Activated gamma-delta T cell treated with Interleukin-2 at 50 U/mL for 16 hours (primary cell): ENCODE data around the gene SHISA8.

Source experiments
- DNase-seq: peaks from one replicate; pipeline ENCODE4 v3.0.0-alpha.2; 2020

Gene SHISA8

DNA sequence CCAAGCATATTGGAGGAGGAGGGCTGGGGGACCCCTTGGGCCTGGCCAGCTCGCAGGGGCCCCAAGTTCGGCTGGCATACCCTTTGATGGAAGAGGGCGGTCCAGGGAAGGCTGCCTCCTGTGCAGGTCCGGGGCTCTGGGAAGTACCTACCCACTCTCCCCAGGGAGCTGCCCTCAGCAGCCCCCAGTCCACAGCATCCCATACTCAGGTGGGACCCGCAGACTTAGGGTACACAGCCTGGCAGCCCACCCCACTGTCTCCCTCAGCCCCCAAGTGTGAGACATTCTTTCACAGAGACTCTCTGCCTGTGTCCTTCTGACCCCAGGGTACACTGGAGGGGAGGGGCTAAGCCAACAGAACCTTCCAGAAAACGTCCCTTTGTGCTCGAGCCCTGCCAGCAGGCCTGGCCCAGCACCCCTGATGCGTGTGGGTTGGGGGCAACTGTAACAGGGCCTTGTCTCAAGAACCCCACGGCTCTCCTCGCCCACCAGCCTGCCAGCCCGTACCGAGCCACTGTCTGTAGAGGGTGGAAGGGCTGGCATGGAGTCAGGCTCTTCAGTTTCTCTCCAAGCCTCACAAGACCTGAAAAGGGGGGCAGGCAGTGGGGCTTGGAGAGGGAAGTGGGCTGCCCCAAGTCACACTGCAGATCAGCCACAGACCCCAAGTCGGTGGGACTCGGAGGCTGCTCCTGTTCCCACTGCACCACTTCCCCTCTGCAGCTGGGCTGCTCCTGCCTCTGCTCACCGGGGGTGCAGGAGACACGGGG is 18.7 kb upstream of the SHISA8 start:
- no peak for DNase-seq

DNA sequence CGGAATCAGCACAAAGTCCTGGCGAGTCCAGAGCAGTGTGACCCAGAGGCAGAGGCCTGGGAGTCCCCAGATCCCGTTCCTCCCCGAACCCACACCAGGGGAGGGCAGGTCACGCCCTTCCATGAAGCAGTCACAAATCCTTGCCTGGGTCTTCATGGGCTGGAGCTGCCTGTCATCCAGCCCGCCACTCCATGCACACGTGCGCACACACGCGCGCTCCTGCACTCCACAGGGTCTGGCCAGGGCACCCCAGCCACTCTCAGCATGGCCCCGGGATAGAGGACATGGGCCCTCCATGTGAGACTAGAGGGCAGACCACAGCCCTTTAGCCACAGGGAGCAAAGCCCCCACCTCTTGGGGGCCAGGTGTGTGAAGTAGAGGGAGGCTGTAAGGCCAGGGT is 17.5 kb upstream of the SHISA8 start:
- no peak for DNase-seq

DNA sequence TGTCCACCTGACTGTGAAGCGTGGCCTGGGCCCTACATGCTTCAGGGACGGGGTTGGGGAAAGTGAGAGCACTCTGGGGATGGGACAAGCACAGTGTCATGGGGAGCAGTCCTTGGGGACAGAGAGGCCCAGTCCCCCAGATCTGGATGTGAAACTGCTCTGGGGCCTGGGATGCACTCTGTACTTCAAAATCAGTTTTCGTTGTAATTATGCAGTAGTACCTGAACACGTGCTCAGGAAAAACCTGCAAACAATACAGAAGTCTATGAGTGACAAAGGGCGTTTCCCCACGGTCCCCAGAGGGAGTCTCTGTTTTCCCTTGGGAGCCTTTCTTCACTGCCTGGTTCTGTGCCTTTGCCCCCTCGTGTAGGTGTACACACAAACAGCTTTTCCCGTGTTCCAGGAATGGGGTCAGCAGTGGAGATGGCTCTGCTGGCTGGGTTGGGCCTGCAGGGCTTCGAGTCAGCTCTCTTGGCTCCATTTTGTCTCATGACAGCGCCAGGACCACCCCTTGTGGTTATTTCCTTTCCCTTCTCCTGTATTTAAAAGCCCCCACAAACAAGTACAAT is 16.9 kb upstream of the SHISA8 start:
- no peak for DNase-seq

DNA sequence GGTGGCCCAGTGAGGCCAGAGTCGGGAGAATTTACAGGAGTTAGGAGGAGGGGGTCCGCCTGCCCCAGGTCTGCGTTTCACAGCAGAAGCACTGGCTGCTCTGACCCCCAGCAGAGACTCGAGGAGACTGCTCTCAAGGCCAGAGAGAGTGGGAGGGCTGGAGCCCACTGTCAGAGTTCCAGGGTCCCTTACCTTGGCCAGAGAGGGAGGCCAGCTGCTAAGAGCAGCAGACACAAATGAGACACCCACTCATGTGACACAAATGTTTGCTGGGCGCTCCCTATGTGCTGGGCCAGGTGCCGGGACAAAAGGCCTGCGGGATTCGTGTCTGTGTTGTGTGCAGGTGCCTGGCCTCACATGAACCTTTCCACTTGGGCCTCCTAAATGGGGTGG is 14.5 kb upstream of the SHISA8 start:
- DNase-seq, result no peak

DNA sequence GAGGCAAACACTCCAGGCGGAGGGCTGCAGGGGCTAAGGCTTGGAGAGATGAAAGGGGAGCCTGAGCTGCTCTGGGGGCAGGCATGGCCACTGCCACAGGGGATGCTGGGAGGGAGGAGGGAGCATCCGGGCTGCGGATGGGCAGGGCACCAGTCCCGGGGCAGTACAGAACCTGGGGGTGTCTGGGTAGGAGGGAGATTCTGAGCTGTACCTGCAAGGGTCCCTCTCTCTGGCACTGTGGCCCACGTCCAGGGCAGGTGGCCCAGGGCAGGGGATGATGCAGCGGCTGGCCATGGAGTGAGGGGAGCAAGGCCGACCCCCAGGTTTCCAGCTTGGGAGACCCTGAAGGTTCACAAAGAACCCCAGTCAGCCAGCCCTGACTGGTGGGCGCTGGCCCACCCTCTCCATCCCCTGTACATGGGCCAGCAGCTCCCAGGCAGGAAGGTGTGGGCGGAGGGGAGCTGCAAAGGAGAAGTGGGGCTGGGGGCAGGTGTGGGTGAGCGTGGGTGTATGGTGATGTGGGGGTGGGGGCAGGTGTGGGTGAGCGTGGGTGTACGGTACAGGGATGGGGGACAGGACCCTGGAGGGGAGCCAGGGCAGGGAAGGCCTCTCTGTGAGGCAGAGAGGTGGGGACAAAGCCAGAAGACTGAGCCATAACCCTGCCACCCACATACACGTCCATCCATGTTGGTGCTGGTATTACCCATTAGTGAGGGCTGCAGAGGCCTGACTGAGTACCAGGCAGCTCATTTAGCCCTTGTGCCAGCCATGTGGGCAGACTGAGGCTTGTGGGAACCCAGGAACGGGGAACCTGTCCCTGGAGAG is 13.9 kb upstream of the SHISA8 start:
- no peak for DNase-seq

DNA sequence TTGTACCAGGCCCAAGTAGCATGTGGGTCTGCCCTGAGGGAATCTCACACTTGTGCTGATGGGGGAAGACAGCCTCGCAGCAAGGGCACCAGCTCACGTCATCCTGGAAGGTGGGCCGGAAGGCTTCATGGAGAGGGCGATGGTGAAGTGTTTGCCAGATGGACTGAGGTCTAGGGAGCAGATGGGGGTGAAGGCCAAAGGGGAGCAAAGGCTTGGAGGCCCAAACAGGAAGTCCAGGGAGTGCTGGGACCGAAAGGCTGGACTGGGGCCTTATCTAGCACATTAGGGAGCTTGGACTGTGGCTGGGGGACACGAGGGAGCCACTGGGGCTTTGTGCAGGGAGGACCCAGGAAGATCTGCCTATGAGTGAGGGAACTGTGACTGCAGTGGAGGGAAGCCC is 12.9 kb upstream of the SHISA8 start:
- DNase-seq, result no peak

DNA sequence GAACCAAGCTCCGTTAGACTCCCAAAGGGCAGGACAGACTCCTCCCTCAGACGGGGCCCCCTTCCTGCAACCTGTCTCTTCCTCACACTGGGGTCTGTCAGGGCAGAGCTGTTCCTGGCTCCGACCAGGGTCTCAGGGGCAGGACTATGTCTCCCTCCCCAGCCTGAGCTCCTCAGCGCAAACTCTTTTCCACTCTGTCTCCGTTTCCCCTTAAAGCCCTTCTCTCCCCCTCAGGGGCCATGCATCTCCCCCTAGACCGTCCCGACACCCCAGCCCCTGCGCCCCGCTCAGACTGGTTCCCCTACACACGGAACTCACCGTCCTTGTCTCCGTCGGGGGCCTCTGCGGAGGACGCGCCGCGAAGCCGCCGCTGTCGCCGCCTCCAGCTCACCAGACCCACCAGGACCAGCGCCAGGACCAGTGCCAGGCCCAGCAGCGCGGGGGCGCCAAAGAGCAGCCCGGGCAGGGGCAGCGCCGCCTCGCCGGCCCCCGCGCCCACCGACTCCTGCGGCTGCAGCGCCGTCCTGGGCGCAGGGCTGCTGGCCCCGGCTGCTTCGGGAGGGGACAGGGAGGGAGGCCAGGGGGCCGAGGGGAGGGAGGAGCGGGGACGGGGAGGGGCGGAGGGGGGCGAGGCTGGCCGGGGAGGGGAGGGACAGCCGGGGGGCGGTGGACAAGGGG is 11.0 kb upstream of the SHISA8 start:
- DNase-seq, result peak; percentile 71

DNA sequence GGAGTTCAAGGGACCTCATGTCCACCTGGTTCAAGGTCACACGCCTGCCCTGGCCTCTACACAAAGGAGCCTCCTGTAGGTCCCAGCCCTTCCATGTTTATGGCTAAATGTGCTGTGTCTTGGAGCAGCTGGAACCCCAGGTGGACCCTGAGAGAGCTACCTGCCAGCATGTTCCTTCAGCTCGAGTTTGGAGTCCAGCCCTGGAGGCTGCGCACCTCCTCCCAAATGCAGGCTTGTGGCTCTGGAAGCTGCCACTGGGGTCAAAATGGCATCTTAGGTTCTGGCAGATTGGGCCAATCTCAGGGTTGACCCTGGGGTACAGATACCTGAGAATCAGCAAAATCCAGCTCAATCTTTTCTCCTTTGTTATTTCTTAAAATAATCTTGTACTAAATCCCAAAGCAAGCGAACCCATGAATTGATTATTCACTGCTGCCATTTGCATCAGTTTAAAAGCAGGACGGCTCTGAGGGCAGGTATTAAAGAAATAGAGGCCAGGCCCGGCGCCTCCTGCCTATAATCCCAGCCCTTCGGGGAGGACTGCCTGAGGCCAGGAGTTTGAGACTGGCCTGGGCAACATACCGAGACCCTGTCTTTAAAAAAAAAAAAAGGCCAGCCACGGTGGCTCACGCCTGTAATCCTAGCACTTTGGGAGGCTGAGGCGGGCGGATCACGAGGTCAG is 8.9 kb upstream of the SHISA8 start:
- no peak for DNase-seq

DNA sequence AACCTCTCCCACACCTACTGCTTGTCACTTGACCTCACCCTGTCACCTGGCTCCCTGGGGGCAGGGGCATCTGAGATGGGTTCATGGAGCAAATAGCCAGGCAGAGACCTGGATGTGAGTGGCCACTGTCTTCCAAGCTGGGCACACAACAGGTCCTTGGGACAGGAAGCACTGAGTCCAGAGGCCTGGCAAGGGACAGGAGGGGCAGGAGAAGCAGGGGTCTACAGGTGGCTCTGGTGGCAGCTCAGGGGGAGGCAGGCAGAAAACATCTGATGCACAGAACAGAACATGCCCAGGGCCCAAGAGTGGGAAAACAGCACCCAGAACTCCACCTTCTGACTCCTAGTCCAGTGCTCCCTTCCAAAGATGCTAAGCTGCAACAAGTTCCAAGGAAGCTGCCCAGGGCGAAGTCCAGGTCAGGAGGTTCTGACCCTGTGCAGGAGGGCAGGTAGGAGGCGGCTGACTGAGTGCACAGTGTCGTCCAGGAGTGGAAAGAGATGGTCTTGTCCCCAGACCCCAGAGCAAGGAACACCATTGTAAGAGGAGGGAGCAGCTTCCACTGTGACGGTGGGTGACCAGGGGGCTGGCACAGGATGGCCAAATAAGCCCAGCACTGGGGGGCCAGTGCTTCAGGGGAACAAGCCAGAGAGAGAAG is 8.2 kb upstream of the SHISA8 start:
- no peak for DNase-seq

DNA sequence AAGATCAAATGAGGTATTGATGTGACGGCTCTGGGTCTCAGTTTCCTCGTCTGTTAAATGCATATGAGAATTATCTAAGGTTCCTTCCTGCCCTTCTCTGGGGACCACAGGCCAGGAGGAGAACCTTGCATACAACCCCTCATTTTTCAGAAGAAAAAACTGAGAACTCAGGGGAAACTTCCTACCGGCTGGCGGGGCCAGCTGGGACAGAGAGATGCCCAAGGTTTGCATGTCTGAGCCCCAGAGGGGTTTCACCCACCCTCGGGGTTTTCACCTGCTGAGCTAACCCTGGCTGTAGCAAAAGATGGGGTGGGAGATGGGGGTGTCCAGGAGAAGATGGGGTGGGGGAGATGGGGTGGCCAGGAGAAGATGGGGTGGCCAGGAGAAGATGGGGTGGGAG is 7.5 kb upstream of the SHISA8 start:
- DNase-seq, result no peak

DNA sequence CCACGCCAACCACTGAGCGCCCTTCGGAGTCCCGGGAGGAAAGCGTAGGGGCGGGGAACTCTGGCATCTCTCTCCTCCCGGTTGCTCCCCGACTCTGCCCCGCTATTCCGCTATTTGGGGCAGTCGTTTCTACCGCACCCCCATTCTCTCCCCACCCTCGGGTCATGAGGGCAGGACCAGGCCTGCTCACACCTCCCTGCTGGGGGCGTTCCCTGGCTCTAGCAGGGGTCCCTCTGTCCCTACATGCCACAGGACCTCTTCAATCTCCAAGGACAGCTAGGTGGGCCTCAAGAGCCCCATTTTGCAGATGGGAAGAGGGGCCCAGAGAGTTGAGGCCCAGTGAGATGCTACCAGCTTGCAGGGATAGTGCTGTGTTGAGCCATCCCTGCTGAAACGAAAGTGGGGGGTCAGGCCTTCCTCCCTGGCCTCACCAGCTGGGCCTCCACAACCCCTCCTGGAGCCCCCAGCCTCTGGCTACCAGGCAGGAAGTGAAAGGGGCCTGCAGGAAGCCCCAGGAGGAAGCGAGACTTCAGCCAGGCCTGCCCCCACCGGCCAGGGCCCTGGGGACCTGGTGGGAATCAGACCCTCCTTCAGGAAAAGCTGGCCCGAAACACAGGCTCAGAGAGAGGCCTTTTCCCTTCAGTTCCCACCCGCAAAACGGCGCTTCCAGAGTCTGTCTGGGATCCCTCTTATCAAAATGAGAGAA is 5.5 kb upstream of the SHISA8 start:
- DNase-seq, result no peak

DNA sequence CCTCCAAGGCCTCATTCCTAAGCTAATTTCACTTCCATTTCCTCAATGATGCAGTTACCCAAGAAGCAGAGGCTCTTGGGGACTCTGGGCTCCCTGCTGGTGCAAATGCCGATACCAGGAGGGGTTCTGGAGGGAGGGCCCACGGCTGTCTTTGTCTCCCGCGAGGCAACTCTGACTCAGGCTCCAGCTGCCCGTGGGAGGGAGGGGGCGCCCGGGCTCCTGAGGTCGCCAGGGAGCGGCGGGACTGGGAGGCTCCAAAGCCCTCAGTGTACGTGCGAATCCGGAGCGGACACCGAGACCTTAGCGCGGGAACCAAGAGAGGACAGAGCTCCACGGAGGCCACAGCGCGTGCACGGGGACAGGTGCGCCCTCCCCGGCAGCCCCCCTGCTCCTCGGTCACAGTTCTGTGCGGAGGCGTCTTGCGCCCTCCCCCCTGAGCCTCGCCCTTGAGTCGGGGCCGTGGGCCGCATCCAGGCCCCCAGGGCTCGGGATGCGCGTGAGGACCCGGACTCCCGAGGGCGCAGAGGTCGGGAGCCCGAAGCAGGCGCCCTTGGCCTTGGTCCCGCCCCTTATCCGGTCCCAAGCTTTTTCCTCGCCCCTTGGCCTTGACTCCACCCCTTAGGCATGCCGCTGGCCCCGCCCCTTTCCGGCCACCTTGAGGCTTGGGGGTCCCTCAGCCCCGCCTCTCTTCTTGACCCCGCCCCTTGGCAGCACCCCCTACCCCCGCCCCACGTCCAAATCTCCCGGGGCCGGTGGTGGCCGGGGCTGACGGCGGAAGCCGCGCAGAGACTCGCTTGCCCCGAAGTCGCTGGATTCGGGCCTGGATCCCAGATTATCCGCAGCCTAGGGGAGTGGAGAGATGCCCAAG is 4.7 kb upstream of the SHISA8 start:
- DNase-seq, result peak; percentile 40

DNA sequence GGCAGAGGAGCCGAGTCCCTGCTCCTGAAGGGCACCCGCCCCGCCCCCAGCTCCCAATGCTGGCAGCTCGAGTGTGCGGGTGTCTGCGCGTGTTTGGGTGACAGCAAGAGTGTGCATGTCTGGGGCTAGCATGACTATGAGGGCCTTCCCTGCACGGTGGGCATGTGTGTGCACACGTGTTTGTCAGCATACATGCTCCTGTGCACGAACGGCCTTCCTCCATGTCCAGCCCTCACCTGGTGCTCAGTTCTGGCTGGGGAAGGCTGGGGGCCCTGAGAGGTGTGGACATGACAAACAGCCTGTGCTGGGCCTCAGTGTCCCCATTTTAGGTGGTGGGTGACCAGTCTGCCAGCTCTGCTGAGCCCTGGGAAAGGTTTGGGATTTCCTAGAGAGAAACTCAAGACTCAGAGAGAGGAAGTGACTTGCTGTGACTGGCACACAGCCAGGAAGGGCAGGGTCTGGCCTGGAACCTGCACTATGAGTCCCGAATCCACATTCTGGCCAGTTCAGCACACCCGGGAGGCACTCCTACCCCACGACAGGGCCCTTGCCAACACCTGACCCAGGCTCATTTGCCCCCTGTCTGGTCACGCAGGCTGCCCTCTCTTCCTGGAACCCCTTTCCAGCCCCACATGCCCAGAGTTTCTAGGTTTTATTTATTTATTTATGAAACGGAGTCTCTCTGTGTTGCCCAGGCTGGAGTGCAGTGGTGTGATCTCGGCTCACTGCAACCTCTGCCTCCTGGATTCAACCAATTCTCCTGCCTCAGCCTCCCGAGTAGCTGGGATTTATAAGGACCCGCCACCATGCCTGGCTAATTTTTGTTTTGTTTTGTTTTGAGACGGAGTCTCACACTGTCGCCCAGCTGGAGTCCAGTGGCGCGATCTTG is 3.3 kb upstream of the SHISA8 start:
- DNase-seq, result no peak

DNA sequence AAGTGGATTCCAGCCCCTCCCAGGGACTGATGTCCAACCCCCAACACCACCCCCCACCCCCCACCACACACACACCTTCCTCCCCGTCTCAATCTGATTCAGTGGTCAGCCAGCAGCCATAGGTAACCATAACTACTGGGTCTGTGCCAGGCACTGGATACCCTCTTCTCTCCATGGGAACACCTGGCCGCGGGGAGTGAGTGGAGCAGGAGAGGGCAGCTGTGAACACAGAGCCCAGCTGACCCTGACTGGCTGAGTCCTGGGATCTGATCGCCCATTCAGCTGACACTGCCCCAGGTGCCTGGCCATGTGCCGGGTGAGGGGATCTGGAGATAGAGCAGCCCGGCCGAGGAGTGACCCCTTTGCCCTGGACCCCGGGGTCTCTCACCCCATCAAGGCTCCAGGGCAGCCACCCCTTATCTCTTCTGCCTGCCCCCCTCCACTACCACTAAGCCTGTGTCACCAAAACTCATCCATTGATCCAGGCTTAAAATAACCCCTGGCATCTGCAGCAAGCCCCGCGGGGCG is 2.6 kb upstream of the SHISA8 start:
- DNase-seq, result no peak

DNA sequence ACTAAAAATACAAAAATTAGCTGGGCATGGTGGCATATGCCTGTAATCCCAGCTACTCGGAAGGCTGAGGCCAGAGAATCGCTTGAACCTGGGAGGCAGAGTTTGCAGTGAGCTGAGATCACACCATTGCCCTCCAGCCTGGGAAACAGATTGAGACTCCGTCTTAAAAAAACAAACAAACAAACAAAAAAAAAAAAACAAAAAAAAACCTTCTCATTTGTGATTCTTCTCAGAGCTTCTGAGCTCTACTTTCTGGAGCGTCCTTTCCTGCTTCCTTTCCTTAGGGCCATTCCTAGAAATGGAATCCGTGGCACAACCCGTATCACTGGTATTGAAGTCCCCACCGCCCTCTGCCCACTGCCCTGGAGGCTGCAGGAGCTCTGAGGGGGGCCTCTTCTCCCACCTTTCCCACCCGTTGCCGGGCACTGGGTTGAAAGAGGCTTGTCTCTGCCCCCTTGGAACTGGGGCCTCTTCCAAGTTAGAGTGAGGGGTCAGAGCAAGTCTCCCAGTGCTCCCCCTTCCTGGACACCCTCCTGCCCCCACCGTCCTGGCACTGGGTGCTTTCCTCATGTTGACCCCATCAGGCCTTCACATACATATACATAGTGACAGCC is 2.0 kb upstream of the SHISA8 start:
- no peak for DNase-seq

DNA sequence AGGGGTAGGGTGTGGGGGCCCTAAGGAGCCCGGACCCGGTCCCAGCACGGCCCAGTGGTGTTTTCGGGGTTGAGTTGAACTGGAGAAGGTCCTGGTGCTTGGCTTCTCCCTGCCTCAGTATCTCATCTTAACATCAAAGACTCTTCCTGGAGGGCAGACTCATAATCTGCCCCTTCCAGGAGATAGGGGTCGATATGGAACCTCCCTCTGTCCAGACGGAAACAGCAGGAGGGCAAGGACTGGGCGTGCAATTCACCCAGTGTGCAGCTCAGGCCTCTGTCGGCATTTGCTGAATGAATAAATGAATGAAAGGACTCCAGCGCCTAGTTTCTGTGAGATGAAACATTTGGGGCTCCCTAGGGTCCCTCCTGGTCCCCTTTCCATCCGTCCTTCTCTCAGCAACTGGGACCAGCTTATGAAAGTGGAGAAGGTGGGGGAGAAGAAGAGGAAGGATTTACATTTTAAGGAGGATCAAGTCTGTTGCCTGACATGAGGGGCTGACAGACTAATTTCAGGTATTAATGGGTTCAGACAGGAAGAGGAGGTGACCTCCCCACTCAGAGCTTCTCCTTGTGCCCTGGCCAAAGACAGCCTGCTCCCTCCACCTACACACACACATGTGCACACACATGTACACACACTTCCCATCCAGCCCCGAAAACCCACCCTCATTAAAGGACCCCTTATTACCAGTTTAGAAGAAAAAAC is 1.1 kb upstream of the SHISA8 start:
- no peak for DNase-seq

DNA sequence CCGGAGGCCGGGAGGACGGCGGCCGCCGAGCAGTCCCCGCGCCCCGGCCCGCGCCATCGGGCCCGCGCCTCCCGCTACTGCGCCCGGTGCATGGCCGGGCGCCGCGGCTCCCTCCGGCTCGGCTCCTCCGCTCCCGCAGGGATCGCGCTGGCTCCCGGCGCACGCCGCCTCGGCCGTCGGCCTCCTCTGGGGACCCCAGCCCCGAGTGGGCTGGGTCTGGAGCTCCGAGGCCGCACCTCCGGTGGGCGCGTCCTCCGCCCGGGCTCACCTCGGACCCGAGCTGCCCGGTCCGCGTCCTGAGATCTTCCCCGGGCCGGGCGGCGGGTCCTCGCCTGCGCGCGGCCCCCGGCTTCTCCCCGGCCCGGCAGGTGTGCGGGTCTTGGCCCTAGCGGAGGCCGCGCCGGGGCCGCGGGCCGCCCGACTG is 251 bp downstream of the SHISA8 start:
- no peak for DNase-seq
